GM21619 (cell line): Measurements from ENCODE around the gene CYS1.
"Not testable (repeated sequence)": the region's sequence is repeated elsewhere in the genome, so short reads cannot be mapped to it uniquely, and the experiment has no call there.

Source experiments
- ATAC-seq: cut with Tn5 transposase; IDR thresholded peaks from one replicate; pipeline ENCODE4 v1.9.1; 2021; ENCODE audit not compliant: unreplicated experiment

CYS1 gene

DNA sequence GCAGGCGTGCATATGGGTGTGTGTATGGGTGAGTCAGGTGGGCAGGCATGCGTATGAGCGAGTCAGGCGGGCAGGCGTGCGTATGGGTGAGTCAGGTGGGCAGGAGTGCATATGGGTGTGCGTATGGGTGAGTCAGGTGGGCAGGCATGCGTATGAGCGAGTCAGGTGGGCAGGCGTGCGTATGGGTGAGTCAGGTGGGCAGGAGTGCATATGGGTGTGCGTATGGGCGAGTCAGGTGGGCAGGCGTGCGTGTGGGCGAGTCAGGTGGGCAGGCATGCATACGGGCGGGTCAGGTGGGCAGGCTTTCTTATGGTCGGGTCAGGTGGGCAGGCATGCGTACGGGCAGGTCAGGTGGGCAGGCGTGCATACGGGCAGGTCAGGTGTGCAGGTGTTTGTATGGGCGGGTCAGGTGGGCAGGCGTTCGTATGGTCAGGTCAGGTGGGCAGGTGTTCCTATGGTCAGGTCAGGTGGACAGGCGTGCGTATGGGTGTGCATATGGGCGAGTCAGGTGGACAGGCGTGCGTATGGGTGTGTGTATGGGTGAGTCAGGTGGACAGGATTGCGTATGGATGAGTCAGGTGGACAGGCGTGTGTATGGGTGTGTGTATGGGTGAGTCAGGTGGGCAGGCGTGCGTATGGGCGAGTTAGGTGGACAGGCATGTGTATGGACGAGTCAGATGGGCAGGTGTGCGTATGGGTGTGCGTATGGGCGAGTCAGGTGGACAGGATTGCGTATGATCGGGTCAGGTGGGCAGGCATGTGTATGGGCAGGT lies 65.6 kb downstream of the CYS1 start:
- no peak for ATAC-seq

DNA sequence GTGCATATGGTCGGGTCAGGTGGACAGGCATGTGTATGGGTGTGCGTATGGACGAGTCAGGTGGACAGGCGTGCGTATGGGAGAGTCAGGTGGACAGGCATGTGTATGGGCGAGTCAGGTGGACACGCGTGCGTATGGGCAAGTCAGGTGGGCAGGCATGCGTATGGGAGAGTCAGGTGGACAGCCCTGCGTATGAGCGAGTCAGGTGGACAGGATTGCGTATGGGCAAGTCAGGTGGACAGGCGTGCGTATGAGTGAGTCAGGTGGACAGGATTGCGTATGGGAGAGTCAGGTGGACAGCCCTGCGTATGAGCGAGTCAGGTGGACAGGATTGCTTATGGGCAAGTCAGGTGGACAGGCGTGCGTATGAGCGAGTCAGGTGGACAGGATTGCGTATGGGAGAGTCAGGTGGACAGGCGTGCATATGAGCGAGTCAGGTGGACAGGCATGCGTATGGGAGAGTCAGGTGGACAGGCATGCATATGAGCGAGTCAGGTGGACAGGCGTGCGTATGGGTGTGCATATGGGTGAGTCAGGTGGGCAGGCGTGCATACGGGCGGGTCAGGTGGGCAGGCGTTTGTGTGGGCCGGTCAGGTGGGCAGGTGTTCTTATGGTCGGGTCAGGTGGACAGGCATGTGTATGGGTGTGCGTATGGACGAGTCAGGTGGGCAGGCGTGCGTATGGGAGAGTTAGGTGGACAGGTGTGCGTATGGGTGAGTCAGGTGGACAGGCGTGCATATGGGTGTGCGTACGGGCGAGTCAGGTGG lies 66.4 kb downstream of the CYS1 start:
- not testable (repeated sequence) for ATAC-seq

DNA sequence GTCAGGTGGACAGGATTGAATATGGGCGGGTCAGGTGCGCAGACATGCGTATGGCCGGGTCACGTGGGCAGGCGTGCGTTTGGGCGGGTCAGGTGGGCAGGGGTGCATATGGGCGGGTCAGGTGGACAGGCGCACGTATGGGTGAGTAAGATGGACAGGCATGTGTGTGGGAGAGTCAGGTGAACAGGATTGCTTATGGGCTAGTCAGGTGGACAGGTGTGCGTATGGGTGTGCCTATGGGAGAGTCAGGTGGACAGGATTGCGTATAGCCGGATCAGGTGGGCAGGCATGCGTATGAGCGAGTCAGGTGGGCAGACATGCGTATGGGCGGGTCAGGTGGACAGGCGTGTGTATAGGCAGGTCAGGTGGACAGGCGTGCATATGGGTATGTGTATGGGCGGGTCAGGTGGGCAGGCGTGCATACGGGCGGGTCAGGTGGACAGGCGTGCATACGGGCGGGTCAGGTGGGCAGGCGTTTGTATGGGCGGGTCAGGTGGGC lies 67.2 kb downstream of the CYS1 start:
- ATAC-seq = no peak

DNA sequence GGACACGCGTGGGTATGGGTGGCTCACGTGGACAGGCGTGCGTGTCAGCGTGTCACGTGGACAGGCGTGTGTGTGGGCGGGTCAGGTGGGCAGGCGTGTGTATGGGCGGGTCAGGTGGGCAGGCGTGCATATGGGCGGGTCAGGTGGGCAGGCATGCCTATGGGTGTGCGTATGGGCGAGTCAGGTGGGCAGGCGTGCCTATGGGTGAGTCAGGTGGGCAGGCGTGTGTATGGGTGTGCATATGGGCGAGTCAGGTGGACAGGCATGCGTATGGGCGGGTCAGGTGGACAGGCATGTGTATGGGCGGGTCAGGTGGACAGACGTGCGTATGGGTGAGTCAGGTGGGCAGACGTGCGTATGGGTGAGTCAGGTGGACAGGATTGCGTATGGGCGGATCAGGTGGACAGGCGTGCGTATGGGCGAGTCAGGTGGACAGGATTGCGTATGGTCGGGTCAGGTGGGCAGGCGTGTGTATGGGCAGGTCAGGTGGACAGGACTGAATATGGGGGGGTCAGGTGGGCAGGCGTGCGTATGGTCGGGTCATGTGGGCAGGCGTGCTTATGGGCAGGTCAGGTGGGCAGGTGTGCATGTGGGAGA lies 67.7 kb downstream of the CYS1 start:
- ATAC-seq = not testable (repeated sequence)

DNA sequence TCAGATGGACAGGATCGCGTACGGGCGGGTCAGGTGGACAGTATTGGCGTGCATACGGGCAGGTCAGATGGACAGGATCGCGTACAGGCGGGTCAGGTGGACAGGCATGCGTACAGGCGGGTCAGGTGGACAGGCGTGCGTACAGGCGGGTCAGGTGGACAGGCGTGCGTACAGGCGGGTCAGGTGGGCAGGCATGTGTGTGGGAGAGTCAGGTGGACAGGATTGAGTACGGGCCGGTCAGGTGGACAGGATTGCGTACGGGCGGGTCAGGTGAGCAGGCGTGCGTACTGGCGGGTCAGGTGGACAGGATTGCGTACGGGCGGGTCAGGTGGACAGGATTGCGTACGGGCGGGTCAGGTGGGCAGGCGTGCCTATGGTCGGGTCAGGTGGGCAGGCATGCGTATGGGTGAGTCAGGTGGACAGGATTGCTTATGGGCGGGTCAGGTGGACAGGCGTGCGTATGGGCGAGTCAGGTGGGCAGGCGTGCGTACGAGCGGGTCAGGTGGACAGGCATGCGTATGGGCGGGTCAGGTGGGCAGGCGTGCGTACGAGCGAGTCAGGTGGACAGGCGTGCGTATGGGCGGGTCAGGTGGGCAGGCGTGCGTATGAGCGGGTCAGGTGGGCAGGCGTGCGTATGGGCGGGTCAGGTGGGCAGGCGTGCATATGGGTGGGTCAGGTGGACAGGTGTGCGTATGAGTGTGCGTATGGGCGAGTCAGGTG lies 68.4 kb downstream of the CYS1 start:
- ATAC-seq = not testable (repeated sequence)

DNA sequence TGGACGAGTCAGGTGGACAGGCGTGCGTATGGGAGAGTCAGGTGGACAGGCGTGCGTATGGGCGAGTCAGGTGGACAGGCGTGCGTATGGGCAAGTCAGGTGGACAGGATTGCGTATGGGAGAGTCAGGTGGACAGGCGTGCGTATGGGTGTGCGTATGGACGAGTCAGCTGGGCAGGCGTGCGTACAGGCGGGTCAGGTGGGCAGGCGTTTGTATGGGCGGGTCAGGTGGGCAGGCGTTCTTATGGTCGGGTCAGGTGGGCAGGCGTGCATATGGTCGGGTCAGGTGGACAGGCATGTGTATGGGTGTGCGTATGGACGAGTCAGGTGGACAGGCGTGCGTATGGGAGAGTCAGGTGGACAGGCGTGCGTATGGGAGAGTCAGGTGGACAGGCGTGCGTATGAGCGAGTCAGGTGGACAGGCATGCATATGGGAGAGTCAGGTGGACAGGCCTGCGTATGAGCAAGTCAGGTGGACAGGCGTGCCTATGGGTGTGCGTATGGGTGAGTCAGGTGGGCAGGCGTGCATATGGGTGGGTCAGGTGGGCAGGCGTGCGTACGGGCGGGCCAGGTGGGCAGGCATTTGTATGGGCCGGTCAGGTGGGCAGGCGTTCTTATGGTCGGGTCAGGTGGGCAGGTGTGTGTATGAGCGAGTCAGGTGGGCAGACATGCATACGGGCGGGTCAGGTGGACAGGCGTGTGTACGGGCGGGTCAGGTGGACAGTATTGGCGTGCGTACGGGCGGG lies 69.2 kb downstream of the CYS1 start:
- not testable (repeated sequence) for ATAC-seq

DNA sequence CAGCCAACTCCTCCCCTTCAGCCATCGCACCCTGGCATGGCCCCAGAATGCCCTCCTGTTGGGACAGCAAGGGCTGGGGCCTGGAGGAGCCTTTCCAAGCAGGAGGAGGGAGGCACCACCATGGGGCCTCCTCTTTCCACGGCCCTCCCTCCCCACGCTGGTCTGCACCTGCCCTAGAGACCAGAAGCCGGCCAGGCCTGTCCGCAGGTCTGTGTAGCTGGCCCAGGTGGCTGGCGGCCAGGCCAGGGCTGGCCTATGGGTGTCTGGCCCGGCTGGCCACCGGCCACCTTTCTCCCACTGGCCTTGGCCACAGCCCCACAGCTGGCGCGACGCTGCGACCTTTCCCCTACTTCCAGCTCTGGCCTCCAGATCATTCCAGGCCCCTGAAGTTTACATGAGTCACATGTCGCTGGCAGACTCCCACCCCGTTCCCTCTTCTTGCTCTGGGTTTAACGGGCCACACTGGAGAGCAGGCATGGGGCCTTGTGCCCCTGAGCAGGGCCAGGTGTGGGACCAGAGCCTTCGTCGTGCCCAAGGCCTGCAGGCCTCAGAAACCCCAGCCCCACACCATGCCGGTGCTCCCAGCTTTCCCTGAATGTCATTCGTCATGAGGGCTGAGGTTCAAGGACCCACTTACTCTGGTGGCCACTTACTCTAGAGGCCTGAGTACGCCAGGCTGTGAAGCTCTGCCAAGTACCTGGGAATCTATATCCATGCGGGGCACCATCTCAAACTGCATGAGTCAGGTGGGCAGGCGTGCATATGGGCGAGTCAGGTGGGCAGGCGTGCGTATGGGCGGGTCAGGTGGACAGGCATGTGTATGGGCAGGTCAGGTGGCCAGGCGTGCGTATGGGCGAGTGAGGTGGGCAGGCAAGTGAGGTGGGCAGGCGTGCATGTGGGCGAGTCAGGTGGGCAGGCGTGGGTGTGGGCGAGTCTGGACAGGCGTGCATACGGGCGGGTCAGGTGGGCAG lies 70.1 kb downstream of the CYS1 start:
- no peak for ATAC-seq

DNA sequence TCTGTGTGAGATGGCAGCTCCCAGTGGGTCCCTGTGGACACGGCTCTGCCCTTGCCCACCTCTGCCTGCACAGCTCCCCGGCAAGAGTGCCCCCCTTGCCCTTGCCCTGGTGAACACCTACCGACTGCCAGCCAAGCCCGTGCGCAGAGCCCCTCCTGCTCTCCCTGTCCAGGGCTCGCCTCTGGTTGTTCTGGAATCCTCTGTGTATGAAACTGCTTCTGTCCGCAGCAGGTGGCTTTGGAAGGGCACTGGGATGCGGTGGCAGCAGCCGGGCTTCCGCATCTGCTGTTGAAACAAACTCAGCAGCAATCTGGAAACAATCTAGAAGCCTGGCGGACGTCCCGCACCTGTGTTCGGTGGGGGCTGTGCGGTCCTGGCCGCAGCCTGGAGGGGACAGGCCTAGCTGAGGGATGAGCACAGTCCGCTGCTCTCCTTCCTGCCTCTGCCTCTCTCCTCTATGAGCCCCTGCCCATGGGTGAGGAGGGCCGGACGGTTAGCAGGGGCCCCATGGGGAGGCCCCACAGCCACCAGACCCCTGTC lies 70.9 kb downstream of the CYS1 start:
- no peak for ATAC-seq

DNA sequence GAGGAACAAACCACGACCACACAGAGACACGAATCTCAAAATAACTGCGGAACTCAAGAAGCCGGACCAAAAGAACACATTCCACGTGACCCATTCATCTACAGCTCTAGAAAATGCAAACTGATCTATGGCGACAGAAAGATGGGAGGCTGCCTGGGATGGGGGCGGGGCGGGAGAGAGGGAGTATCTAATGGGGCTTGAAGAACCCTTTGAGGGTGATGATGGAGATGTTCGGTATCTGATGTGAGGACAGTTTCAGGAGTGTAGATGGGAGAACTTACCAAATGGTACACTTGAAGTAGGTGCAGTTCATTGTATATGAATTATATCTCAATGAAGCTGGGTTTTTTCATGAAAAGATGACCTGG lies 71.4 kb downstream of the CYS1 start:
- ATAC-seq = no peak

DNA sequence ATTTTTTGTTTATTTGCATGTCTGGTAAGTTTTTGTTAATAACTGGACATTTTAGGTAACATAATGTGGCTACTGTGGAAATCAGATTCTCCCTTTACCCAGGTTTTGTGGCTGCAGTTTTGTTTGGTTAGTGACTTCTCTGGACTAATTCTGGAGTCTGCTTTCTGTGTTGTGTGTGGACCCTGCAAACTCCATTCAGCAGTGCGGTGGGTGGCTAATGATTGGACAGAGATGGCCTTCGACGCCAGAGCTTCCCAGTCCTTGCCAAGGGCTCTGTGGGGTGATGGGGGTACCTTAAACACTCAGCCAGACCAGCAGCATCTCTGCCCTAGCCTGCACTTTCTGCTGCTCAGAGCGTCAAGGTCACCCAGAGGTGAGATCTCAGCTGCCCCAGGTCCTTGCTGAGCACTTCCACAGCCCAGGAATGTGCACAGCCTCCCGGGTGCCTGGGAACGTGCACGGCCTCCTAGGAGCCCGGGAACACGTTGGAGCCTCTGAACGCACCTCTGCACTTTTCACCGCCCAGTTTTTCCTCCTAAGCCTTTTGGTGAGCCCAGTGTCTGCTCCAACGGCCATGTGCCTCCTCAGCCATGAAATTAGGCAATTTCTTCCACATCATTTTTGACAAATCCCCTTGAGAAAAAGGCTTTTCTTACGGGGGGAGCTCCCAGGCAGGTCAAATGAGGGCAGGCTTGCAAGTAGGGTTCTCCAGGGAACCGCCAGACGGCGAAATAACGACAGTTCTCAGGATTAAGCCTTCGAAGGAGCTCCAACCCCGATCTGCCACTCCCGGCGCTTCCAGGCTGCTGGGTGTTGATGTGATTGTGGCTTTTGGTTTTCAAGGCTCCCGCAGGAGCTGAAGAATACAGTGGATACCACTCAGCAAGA lies 72.0 kb downstream of the CYS1 start:
- no peak for ATAC-seq

DNA sequence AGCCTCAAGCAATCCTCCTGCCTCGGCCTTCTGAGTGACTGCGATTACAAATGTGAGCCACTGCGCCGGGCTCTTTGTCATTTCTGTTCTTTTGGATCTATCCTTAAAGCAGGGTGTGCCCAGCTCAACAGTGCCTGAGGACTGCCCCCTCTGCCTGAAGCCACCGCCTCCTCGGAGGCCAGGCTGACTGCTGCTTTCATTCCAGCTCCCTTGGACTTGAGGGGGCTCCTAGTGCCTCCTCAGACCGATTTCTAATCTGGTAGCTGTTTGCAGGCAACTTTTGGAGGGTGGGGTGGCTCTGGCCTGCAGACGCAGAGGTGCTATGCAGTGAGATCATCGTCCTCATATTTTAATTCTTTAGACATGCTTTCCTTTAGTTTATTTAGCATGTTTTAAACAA lies 72.8 kb downstream of the CYS1 start:
- ATAC-seq = no peak
